GM19025 (cell line): ENCODE results near the gene GIT1.

Experiments used
- ATAC-seq: cut with Tn5 transposase; IDR thresholded peaks from one replicate; pipeline ENCODE4 v1.9.1; 2021; ENCODE audit warnings: mild to moderate bottlenecking, low read depth, moderate library complexity; ENCODE audit not compliant: unreplicated experiment

GIT1 gene

DNA sequence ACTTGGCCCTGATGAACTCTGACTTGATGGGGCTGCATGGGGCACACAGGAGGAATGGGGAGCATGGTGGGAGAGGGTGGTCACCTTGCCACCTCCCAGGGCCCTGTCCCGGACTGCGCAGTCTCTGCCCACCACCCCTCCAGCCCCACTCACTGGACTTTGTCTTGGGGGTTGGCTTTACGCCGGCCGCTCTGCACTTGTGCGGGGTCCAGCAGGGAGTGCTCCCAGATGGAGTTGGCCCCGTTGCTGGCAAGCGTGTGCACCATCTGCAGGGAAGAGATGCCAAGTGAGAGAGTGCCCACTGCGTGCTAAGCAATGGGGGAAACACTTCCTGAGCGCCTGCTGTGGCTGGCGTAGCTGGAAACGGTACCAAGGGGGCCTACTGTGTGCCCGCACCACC lies 6.7 kb downstream of the GIT1 start:
- no peak for ATAC-seq

DNA sequence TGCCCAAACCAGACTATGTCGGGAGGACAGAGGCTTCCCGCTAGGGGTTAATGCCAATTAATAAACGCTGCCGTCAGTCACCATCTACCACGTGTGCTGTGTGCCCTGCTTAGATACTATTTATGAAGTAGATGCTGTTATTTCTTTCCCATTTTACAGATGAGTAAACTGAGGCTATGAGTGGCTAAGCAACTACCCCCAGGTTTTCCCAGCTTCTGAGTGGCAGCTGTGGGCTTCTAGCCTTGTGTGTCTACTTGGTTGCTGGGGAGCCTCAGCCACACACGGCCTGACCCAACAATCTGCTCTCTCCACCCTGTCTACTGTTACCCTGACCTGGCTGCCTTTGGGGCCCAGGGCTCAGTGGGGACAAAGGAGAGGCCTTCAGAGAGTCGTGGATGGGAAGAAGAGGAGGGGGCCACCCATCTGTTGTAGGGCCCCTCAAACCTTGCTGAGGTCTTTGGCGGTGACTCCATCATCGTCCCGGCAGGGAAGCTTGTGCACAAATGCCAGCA lies 7.1 kb downstream of the GIT1 start:
- no peak for ATAC-seq

DNA sequence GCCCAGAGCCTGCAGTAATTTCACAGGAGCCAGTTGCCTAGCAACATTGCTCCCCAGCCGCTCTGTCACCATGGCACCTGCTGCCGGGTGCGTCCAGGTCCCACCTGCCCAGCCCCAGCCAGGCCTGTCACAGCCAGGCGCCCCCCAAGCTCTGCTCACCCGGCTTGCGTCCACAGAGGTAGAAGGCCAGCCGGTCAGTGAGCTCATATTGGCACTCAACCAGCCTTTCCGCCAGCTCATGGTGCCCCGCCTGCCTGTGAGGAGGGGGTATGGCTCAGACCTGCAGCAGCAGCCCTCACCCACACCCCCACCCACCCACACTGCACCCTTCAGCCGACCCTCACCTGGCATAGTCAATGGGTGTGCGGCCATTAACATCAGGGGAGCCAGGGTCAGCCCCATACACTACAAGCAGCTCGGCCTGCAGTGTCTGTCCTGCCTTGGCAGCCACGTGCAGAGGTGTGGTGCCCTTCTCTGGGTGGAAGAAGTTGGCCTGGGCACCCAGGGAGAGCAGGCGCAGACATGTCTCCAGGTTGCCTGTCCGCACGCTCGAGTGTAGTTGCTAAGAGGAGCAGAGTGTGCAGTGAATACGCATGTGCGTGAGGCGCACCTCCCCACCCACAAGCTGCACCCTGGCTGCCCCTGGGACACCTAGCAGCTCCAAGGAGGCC lies 7.7 kb downstream of the GIT1 start:
- ATAC-seq: no peak

DNA sequence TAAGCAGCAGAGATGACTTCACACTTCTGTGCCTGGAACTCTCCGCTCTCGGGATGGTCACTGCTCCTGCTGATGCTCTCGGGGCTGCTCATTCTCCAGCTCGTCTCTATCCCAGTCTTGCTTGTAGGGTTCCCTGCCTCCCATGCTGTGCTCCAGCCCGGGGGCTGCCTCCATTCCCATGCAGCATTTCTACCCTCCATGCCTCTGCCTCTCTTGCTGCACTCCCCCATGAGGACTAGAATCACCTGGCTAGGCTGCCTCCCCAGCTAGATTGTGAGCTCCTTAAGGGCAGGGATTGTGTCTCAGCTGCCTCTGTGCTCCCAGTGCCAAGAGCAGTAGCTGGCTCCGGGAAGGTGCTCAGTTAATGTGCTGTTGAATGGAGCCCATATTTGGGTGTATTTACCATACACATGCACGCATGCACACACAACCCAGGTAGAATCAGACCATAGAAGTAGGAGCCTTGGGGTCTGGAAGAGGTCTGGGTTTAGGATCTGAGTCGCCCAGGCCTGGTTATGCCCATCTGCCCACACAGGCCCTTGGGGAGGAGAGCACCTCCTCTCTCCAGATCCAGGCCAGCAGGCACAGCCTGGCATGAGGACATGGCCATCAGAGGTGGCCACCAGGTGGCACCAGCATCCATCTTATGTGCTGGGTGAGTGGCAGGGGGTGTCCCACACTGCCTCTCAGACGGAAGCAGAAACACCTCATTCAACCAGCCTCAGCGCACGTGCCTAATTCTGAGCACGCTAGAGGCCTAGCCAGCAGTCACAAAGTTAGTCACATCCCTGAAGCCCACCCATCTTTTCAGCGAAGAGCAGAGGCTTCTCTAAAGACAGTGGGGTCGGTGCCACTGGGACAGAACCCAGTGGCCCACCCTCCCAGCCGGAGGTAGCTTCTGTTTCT lies 9.3 kb downstream of the GIT1 start:
- ATAC-seq: peak; percentile 78

DNA sequence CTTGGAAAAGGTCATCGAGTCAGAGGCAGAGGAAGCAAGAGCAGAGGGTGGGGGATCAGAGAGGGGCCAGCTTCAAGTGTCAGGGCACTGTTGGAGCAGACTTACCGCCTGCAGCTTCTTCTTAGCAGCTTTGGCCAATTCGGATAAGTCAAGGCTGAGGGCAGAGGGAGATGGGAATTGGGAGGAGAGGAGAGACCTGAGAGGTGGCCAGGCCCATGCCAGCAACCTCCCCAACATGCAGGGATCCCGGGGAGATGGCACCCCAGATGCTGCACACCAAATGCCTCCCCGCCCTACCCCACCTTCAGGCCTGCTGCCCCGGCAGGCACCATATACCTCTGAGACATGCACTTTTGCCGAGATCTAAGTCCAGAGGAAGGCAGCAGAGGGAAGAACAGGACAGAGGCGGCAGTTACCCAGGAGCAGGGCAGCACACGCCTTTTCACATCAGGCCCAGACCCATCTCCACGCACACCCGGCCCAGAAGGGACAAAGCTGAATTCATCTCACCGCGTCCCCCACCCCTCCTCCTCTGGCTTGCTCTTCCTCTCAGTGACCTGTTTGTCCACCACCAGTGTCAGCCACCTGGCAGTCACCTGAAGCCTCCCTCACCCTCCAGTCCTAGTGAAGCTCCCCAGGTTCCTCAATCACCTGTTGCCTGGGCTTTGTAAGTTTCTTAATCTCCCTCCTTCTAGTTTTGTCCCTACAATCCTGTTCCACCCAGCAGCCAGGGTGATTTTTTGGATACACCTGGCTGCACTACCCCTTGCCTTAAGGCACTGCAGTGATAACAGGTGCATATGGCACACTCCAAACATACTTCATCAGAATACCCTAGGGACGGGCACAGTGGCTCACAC lies 10.6 kb downstream of the GIT1 start:
- no peak for ATAC-seq

DNA sequence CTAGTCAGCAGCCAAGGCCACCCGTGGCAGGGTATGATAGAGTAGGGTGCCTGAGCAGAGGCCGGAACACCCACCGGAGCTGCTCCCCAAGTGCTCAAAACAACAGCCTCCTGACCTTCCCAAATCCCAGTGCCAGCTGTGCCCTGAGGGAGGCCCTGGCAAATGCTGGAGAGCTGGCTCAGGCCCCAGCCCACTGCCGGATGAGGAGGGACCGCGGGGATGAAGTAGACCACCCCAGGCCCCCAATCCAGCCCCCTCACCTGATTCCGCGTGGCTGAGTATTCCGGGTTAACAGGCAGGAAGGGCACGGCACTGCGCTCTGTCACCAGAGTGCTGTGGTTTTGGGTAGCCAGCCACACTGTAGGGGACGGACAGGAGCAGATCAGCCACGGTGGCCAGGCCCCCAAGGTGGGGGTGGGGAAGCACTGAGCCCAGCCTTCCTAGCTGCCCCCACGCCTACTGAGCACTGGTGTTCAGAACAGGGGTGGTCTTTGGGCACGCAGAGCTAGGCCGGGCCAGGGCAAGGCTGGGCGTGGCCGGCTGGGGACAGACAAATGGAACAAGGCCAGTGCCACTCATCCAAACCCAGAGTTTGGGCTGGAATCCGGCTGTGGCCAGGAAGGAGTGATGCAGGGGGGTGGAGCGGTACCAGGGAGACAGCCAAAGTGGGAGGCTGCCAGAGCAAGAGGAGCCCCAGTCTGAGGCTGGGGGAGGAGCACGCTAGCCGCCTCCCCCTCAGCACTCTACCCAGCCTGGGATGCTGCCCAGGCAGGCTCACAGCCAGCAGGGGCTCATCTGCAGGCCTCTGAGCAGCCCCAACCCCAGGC lies 11.8 kb downstream of the GIT1 start:
- ATAC-seq: no peak

DNA sequence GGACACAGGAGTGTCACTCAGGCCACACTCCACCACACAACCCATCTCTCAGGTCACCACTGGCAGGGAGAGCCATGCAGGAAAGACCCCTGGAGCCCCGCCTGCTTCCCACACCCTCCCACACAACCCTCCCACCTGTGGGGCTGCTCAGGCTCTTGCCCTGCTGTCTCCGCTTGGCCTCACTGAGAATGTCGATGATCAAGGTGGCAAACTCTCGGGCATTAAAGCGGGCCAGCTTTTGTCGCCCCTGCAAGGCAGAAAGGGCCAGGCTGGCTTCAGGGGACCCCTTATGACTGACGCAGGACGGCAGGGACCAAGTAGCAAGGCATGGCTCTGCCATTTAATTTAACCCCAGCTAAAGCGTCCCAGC lies 12.5 kb downstream of the GIT1 start:
- no peak for ATAC-seq

DNA sequence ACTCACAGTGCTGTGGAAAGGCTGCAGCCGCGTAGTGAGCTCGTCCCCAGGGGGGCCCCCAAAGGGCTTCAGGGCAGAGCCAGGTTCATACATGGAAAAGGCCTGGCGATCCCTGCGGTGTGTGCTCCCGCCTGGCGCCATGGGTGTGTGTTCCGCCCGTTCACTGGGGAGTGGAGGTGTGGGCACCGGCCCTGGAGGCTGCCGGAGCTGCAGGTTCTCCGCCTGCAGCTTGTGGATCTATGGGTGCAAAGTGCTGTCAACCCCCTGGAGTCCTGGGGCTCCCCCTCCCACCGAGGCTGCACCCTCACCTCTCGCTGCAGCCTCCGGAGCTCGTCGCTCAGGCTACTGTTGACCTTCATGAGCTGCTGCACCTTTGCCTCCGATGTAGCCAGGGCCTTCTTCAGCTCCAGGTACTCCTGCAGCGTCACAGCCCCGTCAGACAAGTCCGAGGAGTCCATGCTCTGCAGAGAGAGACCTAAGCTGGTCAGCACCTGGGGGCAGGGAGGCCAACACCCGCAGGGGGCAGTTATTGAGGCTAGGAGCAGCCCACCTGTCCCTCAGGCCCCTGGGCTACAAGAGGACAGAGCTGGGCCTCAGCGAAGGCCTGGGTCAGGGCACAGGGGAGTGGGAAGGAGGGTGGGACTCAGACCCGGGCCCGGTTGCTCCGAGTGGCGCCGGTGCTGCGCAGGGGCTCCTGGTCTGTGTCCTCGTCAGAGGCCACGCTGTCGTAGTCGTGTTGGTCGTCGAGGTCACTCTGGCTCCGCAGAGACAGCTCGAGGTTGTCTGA lies 13.0 kb downstream of the GIT1 start:
- no peak for ATAC-seq

DNA sequence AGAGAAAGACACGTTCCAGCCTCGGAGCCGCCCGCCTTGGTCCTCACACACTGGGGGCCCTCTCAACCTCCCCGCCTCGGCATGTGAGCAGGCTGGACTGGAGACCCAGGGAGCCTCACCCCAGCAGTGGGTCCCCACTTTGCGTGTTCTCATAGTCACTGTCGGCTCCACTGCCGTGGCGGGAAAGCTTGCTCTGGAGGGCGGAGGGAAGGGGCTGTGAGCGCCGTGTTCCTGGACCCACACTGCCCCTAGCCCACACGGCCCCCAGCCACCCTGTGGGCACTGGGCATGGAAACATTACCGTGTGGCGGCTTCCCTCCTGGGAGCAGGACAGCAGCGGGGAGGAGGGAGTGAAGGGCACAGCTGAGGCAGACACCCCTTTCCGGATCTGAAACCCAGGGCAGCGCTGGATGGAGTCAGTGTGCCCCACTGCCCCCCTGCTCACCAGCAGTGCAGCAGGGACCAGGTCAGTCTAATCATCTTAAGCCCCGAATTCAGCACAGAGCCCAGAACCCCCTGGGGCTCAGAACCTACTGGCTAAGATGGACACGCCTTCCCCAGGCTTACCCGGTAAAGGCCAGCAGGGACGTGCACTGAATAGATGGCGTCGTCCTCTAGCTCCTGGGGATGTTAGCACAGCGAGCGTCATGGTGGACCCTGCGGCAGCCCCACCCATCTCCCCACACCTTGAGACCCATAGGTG lies 13.8 kb downstream of the GIT1 start:
- no peak for ATAC-seq

DNA sequence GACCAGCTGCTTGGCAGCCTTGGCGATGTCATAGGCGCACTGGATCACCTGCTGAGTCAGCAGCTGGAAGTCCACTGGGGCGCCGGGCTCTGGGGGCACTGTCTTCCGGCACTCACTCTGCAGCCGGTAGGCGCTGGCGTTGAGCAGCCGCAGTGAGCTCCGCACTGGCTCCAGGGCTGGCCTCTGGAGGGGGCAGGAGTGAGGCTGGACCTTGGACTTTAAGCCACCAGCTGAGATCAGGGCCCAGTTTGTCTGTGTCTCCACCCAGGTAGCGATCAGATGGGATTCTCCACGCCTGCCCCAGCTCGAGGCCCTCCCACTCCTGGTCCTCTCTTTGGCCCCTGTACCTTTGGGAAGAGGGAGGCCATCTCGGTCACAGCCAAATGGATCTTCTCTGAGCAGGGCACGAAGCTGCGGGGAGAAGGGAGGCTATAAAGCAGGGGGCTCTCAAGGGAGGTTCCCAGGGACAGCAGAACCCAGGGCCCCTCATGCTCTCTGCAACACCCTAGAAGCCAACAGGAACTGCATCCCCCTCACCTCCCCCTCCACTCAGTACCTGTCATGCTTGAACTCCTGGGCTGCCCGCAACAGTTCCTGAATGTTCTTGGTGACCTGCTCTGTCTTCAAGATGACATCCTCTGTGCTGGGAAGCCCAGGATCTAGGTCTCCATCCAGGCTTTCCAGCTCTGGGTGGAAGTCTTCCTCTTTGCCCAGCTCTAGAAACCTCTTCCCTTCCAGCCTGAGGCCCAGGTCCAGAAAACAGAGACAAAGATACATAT lies 14.5 kb downstream of the GIT1 start:
- no peak for ATAC-seq

DNA sequence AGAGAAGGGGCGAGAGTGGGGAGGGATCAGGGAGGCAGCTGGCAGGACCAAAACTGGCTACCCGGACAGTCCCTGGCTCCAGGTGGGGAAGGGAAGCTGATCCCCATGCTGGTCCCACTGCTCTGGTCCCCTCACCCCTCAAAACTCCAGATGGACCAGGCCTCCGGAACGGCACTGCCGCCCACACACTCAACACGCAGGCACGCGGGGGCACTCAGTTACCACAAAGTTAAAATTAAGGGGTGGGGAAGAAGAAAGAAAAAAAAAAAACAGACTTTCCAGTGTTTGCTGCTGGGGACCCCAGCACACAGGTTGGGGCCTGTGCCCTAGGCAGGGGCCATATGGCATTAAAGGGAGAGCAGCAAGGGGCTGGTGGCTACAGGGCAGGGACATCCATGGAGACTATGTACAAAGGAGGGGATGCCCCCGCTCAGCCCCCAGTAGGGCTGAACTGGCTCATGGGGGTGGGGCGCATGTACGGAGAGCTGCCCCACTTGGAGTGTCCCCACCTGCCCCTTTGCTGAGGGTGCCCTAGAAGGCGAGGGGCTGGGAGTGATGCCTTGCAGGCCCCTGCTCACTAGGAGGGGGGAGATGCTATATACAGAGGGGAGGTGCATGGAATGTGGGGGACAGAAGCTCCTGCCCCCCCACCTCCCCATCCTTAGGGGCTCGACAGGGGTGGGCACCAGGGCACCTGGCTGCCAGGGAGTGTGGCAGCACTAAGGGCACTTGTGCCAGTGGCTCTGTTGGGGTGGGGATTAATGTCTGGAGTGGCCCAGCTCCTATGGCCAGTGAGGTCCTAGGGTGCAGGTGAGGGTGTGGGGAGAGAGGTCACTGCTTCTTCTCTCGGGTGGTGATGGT lies 15.3 kb downstream of the GIT1 start:
- ATAC-seq: no peak

DNA sequence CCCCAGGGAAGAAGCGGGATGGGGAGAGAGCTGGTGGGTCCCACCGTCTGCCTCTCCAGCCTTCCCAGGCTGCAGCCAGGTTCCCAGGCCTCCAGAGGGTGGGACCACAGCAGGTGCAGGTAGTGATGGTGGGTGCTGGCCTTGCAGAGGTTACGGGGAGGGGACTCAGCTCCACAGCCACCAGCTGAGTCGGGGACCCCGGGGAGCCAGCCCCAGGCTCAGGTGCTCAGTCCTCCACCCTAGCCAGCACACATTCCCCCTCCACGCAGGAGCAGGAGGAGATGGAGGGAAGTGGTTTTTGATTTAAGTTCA lies 15.9 kb downstream of the GIT1 start:
- no peak for ATAC-seq

DNA sequence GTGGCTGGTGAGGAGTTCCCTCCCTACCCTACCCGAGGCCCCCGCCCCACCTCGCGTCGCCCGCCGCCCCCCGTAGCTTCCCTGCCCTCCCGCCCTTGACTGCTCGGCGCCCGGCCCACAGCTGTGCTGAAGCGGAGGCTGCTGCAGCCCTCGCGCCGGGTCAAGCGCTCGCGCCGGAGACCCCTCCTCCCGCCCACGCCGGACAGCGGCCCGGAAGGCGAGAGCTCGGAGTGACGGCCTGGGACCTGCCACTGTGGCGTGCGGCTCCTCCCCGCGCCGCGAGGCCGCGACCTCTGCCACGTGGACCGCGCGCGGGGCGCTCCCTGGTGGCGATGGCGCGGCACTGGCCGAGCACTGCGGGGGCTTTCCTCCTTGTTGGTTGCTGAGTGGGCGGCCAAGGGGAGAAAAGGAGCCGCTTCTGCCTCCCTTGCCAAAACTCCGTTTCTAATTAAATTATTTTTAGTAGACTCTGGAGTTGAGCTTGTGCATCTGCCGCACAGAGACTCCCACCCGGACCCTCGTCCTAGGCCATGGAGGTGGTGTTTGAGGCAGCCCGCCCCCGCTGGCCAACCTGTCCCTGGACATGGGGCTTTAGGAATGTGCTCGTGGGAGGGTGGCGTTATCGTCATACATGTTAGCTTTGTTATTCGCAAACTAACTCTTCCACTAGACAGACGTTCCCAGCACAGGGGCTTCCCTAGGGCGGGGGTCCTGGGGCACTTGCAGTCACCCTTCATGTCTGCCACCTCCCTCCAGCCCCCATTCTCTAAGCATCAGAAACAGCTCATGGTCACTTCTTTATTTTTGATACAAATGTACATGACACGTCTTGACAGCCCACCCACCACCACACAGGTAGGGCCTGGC lies 16.5 kb downstream of the GIT1 start:
- no peak for ATAC-seq

DNA sequence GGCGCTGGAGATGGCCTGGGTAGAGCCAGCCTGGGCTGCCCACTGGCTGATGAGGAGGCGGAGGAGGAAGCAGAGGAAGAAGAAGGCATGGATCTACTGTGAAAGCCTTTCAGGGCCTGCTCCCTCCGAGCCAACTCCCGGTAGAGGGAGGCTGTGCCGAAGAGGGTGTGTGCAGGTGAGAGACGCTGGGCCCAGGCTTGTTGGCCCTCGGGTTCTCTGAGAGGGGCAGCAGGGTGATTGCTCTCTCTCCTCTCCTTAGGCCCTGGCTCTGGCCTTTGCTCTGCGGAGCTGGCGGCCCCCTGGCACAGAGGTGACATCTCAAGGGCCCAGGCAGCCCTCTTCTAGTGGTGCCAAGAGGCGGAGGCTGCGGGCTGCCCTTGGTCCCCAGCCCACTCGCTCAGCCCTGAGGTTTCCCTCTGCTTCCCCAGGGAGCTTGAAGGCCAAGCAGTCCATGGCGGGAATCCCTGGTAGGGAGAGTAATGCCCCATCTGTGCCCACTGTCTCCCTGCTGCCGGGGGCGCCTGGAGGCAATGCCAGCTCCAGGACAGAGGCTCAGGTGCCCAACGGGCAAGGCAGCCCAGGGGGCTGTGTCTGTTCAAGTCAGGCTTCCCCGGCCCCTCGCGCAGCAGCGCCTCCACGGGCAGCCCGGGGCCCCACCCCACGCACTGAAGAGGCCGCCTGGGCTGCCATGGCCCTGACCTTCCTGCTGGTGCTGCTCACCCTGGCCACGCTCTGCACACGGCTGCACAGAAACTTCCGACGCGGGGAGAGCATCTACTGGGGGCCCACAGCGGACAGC lies 17.4 kb downstream of the GIT1 start:
- ATAC-seq: no peak

DNA sequence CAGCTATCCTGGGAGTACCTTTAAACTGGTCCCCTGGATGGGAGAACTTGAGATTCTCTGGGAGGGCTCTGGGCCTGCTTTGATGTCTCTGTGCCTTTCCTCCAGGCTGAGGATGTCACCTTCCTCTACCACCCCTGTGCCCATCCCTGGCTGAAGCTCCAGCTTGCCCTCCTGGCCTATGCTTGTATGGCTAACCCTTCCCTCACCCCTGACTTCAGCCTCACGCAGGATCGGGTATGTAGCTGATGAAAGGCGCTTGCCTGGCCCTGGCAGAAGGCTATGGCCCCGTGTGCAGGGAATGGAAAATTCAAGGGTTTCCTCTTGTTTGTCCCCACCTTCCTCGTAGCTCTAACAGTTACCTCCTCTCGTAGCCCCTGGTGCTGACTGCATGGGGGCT lies 18.0 kb downstream of the GIT1 start:
- no peak for ATAC-seq
